Adipocyte (in vitro differentiated cells): ENCODE data around the gene SLC26A6.

Experiments used
- DNase-seq: peaks from one replicate; pipeline ENCODE4 v3.0.0-alpha.2; 2015; ENCODE audit warnings: low read depth
- H3K27me3 ChIP-seq: replicated peaks from 2 replicates; pipeline ENCODE4 v1.7.0; 2013; ENCODE audit warnings: mild to moderate bottlenecking, low read length, moderate library complexity; ENCODE audit not compliant: control insufficient read depth, insufficient read depth
- H3K36me3 ChIP-seq: 2 replicates; pipeline ENCODE4 v1.7.0; 2013; ENCODE audit warnings: low read length, mild to moderate bottlenecking, moderate library complexity; ENCODE audit not compliant: control insufficient read depth, insufficient read depth, severe bottlenecking
- H3K4me1 ChIP-seq: 2 replicates; pipeline ENCODE4 v1.7.0; 2013; ENCODE audit warnings: mild to moderate bottlenecking, low read length, moderate library complexity; ENCODE audit not compliant: control insufficient read depth, insufficient read depth
- H3K4me3 ChIP-seq: 2 replicates; pipeline ENCODE4 v1.7.0; 2013; ENCODE audit warnings: mild to moderate bottlenecking, low read length, moderate library complexity
- H3K9ac ChIP-seq: 2 replicates; pipeline ENCODE4 v1.7.0; 2013; ENCODE audit warnings: mild to moderate bottlenecking, low read length, moderate library complexity
- H3K9me3 ChIP-seq: 2 replicates; pipeline ENCODE4 v1.7.0; 2013; ENCODE audit warnings: mild to moderate bottlenecking, low read length, moderate library complexity; ENCODE audit not compliant: control insufficient read depth

Gene SLC26A6

GRCh38 chr3:48595526-48596121 is 39.6 kb downstream of the SLC26A6 start:
- peak; percentile 94 for DNase-seq
- Histone ChIP-seq H3K27me3 (no peaks in the 10 kb centered on the region), H3K4me1 (peaks cover 43% of the 10 kb centered on the region), H3K36me3 (peaks cover 30% of the 10 kb centered on the region), H3K9me3 (no peaks in the 10 kb centered on the region), H3K4me3 (peak overlapping the region; percentile 6), H3K9ac (no peak overlapping the region)

- no peaks in the 10 kb centered on the region for H3K27me3 ChIP-seq
- peaks cover 43% of the 10 kb centered on the region for H3K4me1 ChIP-seq
- H3K9me3 ChIP-seq: no peaks in the 10 kb centered on the region
- peak; percentile 35 for DNase-seq
- H3K9ac ChIP-seq: peak within 1 kb of the TSS; percentile 77
- peaks cover 25% of the 10 kb centered on the region for H3K36me3 ChIP-seq
- peak within 1 kb of the TSS; percentile 71 for H3K4me3 ChIP-seq
Measured at GRCh38 chr3:48595075-48595525, 40.2 kb downstream of the SLC26A6 start, which contains the start of gene COL7A1. Gene COL7A1, minus strand, starts transcription at chr3:48595329. Its CDS starts 170 bp downstream, at chr3:48595159.

DNA sequence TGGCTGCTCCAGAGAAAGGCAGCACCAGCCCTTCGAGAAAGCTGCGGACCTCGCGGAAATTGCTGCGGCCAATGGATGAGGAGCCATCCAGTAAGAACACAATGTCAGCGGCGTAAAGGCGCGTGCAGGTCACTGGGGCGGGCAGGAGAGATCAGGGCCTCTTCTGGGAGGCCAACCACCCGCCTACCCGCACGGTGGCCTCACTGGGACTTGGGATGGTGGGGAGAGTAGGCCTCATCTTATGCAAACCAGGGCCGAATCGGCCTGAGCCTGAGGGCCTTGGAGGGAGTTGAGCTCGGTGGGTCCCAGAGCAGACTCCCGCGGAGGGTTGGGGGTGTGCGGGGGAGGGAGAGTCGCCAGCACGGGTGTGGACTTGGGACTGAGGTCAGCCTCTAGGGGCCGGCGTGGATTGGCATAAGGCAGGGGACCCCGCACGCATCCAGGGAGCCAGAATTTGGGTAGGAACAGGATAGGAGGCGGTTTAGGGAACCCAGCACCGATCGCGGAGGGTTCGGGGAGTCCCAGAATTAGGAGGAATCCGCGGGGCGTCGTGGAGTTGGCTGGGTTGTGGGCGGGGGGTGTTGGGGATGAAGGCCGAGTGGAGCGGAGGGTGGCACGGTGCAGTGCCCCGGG is 40.7 kb downstream of the SLC26A6 start:
- H3K4me3 ChIP-seq: peak overlapping the region; percentile 71
- DNase-seq: peak; percentile 29
- H3K4me1 ChIP-seq: peaks cover 42% of the 10 kb centered on the region
- peak overlapping the region; percentile 77 for H3K9ac ChIP-seq
- no peaks in the 10 kb centered on the region for H3K27me3 ChIP-seq
- H3K9me3 ChIP-seq: no peaks in the 10 kb centered on the region
- peaks cover 19% of the 10 kb centered on the region for H3K36me3 ChIP-seq

DNA sequence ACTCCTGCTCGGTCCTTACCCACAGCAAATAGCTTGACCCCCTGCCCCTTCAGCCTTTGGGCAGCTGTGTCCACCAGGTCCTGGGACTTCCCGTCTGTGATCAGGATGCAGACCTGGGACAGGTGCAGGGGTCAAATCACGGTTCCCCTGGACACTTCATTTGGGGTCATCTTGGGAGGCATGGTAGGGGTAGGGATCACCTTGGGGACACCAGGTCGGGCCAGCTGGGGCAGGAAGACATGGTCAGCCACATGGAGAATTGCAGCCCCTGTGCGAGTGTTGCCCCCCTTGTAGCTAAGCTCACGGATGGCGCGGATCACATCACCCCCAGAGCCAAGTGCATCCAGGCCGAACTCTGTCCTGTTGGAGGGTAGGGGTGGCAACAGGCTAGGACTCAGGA is 41.9 kb downstream of the SLC26A6 start:
- Histone ChIP-seq H3K9me3 (no peaks in the 10 kb centered on the region), H3K4me1 (peaks cover 30% of the 10 kb centered on the region), H3K9ac (no peak overlapping the region), H3K4me3 (no peak overlapping the region), H3K27me3 (no peaks in the 10 kb centered on the region), H3K36me3 (peaks cover 9% of the 10 kb centered on the region)
- no peak for DNase-seq

DNA sequence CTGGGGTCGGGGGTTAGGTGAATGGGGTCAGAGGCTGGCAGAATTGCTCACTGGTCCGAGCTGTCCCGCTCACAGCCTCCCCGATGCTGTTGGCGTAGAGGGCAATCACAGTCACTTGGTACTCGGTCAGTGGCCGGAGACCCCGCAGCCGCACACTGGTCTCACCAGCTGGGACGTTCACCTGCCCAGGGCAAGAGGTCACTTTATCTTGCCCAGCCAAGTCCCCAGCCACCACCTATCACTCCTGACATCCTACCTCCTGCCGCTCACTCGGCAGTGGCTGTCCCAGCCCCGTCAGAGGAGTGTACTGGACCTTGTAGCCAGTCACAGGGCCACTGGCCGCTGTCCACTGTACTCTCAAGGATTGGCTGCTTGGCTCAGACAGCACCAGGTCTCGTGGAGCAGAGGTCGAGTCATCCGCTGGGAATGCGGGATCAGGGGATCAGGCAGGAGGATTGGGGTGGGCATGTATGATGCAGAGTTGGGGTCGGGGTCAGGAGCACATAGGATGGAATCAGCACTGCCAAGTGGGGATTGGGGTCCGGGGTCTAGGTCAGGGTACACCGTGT is 42.7 kb downstream of the SLC26A6 start:
- H3K9ac ChIP-seq: no peak overlapping the region
- no peak overlapping the region for H3K4me3 ChIP-seq
- H3K36me3 ChIP-seq: peaks cover 2% of the 10 kb centered on the region
- H3K27me3 ChIP-seq: no peaks in the 10 kb centered on the region
- H3K9me3 ChIP-seq: no peaks in the 10 kb centered on the region
- H3K4me1 ChIP-seq: peaks cover 23% of the 10 kb centered on the region
- DNase-seq: no peak

DNA sequence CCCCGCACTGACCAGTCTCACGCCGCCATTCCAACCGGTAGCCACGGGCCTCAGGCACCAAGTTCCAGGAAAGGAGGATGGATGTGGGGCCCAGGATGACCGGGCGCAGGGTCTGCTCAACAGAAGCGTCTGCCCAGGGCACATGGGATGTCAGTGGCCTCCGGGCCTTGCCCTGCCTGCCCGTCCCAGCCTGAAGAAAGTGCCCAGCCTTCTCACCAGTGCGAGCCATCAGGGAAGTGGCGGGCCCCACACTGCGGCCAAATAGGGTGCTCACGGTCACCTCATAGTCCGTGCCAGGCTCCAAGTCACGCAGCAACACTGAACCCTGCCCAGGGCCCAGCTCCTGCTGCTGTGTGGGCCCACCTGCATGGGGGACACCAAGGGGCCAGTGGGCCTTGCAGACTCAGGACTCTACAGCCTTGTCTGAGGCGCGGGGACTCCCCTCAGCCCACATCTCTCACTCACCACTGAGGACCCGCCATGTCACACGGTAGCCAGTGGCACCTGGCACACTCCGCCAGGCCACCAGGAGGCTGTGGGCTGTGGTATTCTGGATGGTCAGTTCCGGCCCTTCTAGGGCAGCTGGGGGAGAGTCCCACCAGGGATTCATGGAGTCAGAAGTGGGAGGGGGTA is 43.3 kb downstream of the SLC26A6 start:
- no peak for DNase-seq
- no peak overlapping the region for H3K9ac ChIP-seq
- H3K9me3 ChIP-seq: no peaks in the 10 kb centered on the region
- H3K36me3 ChIP-seq: no peaks in the 10 kb centered on the region
- H3K4me1 ChIP-seq: peaks cover 22% of the 10 kb centered on the region
- no peak overlapping the region for H3K4me3 ChIP-seq
- H3K27me3 ChIP-seq: no peaks in the 10 kb centered on the region

- H3K27me3 ChIP-seq: no peaks in the 10 kb centered on the region
- H3K36me3 ChIP-seq: no peaks in the 10 kb centered on the region
- no peaks in the 10 kb centered on the region for H3K9me3 ChIP-seq
- DNase-seq: no peak
- H3K4me1 ChIP-seq: peaks cover 18% of the 10 kb centered on the region
- H3K4me3 ChIP-seq: no peak overlapping the region
- H3K9ac ChIP-seq: no peak overlapping the region
Measured at GRCh38 chr3:48591436-48591835, 43.8 kb downstream of the SLC26A6 start.

- no peaks in the 10 kb centered on the region for H3K27me3 ChIP-seq
- H3K9me3 ChIP-seq: no peaks in the 10 kb centered on the region
- H3K9ac ChIP-seq: no peak overlapping the region
- H3K4me3 ChIP-seq: no peak overlapping the region
- DNase-seq: no peak
- peaks cover 6% of the 10 kb centered on the region for H3K36me3 ChIP-seq
- H3K4me1 ChIP-seq: no peaks in the 10 kb centered on the region
Measured at GRCh38 chr3:48588230-48588629, 47.0 kb downstream of the SLC26A6 start.

DNA sequence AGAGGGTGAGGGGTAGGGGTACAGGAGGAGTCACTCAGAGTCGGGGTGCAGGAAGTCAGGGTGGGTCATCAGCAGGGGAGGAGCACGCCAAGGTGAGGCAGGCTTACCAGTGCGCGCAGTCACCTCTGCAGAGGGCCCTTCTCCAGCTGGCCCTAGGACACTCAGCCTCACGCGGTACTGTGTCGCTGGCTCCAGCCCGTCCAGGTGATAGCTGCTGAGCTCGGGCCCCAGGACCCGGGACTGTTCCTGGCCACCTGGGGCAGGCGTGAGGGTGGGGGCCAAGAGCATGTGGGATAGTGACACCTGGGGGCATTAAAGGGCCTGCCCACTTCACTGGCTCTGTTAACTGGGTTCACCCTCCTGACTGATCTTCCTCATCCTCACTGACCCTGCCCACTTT is 47.6 kb downstream of the SLC26A6 start:
- Histone ChIP-seq H3K9me3 (no peaks in the 10 kb centered on the region), H3K4me3 (no peak overlapping the region), H3K36me3 (peaks cover 6% of the 10 kb centered on the region), H3K27me3 (no peaks in the 10 kb centered on the region), H3K9ac (no peak overlapping the region), H3K4me1 (no peaks in the 10 kb centered on the region)
- DNase-seq: no peak

GRCh38 chr3:48585411-48585810 is 49.9 kb downstream of the SLC26A6 start:
- Histone ChIP-seq H3K4me3 (no peak overlapping the region), H3K9me3 (no peaks in the 10 kb centered on the region), H3K36me3 (peaks cover 6% of the 10 kb centered on the region), H3K4me1 (no peaks in the 10 kb centered on the region), H3K9ac (no peak overlapping the region), H3K27me3 (no peaks in the 10 kb centered on the region)
- no peak for DNase-seq

- Histone ChIP-seq H3K4me1 (no peaks in the 10 kb centered on the region), H3K4me3 (no peak overlapping the region), H3K9ac (no peak overlapping the region), H3K27me3 (no peaks in the 10 kb centered on the region), H3K36me3 (peaks cover 6% of the 10 kb centered on the region), H3K9me3 (no peaks in the 10 kb centered on the region)
- no peak for DNase-seq
Measured at GRCh38 chr3:48584836-48585235, 50.4 kb downstream of the SLC26A6 start.
